Keratinocyte (primary cell): ENCODE results near the gene AFDN.

ENCODE experiments used
- CTCF ChIP-seq, 3 experiments: IDR thresholded peaks in 1 of 3; conservative IDR thresholded peaks in 1 of 3; optimal IDR thresholded peaks in 1 of 3; 2 replicates in 2 of 3; 3 replicates in 1 of 3; pipeline versions ENCODE3 to v1.5.1; 2011; ENCODE audit warnings: low read length in 3 of 3, mild to moderate bottlenecking in 3 of 3, moderate library complexity in 2 of 3, control low read depth in 1 of 3, inconsistent platforms in 1 of 3; ENCODE audit not compliant: insufficient read depth in 2 of 3; ENCODE audit errors: extremely low read depth in 1 of 3
- EZH2 ChIP-seq: IDR thresholded peaks from one replicate; pipeline ENCODE4 v1.6.1; 2012; ENCODE audit warnings: inconsistent platforms, mild to moderate bottlenecking, low read length, moderate library complexity

GRCh38 chr6:167960579-167960978, 133.9 kb downstream of the AFDN start:
- TF ChIP-seq CTCF (optimal IDR thresholded peaks at IDR 0.05 in 1 of 3, IDR thresholded peaks at IDR 0.05 in 1 of 3, conservative IDR thresholded peaks at IDR 0.05 in 1 of 3; ENCODE audit: extremely low read depth in 1 of 3, insufficient read depth in 2 of 3, low read length in 3 of 3) (no peak), EZH2 (no peak)
